Astrocyte (in vitro differentiated cells and primary cell): ENCODE measurements around the gene NUP210.

Experiments used
- CTCF ChIP-seq: IDR thresholded peaks from 2 replicates; pipeline ENCODE4 v1.5.1; 2011; ENCODE audit warnings: low read depth, mild to moderate bottlenecking, inconsistent platforms, low read length, moderate library complexity; ENCODE audit not compliant: insufficient read depth
- EZH2 ChIP-seq: IDR thresholded peaks from 2 replicates; pipeline ENCODE4 v1.6.1; 2012; ENCODE audit warnings: mild to moderate bottlenecking, low read length, inconsistent platforms; ENCODE audit not compliant: insufficient read depth

- no peak for TF ChIP-seq CTCF
- TF ChIP-seq EZH2: no peak
Measured at GRCh38 chr3:13266651-13267362, 153.3 kb downstream of the NUP210 start.
